Activated naive CD8-positive, alpha-beta T cell treated with anti-CD3 and anti-CD28 coated beads, Interleukin-2, amount 10 ng/mL, durations not matched to agents 7 days and 5 days (primary cell): ENCODE data around the gene STRBP. TPM values are rescaled to one million over a fixed set of nuclear protein-coding genes. Genes with fewer than 3 reads are reported as not detected.
"Not testable (repeated sequence)": the region's sequence is repeated elsewhere in the genome, so short reads cannot be mapped to it uniquely, and the experiment has no call there.

Experiments
- ATAC-seq: fragments of 150-1000 bp; cut with Tn5 transposase; one replicate; pipeline ENCODE4 v1.10.0; 2021; ENCODE audit warnings: low read depth, moderate library complexity
- POLR2A ChIA-PET: fragments of 350-600 bp; sonication (Branson Sonifier 250); formaldehyde crosslinking; loops from one replicate; lab custom pipeline; 2021; ENCODE audit warnings: antibody characterized with exemption; lab: Charles Lee
- DNase-seq: peaks from one replicate; pipeline ENCODE4 v3.0.0; 2021
- H3K27ac Mint-ChIP-seq: one replicate; pipeline ENCODE4 v1.8.0; 2022; ENCODE audit warnings: mild to moderate bottlenecking, mixed read lengths
- H3K27me3 Mint-ChIP-seq: one replicate; pipeline ENCODE4 v1.8.0; 2022; ENCODE audit warnings: mild to moderate bottlenecking, moderate library complexity, mixed read lengths
- H3K36me3 Mint-ChIP-seq: one replicate; pipeline ENCODE4 v1.8.0; 2021; ENCODE audit warnings: mild to moderate bottlenecking, mixed read lengths
- H3K4me1 Mint-ChIP-seq: one replicate; pipeline ENCODE4 v1.8.0; 2021; ENCODE audit warnings: mixed read lengths
- H3K4me3 Mint-ChIP-seq: one replicate; pipeline ENCODE4 v1.8.0; 2022; ENCODE audit warnings: mild to moderate bottlenecking, moderate library complexity, mixed read lengths
- H3K9me3 Mint-ChIP-seq: one replicate; pipeline ENCODE4 v1.8.0; 2021; ENCODE audit warnings: mixed read lengths
- total RNA-seq, 2 experiments: library from RNA; stranded (reverse); gene quantifications; one replicate each; pipeline ENCODE4 v1.2.3, GENCODE V29; 2021

STRBP gene
- total RNA-seq, 2 experiments from 2014 or later, result 30.3 to 31.0 TPM

DNA sequence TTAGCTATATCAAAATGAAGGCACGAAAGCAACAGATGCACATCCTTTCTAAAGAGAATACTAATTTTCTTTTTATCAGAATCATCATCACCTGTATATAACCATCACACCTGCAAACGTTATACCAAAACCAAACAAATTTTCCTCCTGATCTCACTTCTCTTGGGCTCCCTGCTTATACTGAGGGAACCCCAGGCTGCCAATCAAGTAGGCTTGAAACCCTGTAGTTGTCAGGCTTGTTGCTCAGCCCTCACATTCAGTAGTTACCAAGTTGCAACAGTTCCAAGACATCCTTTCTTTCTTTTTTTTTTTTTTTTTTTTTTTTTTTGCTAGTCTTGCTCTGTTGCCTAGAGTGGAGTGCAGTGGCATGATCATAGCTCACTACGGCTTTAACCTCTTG lies 12.7 kb downstream of the STRBP start:
- no peaks in the 10 kb centered on the region for H3K27me3 Mint-ChIP-seq
- ATAC-seq, result no peak
- no peak overlapping the region for H3K27ac Mint-ChIP-seq
- DNase-seq, result no peak
- H3K36me3 Mint-ChIP-seq, result peaks cover 9% of the 10 kb centered on the region
- POLR2A ChIA-PET, result no interaction called here
- no peak overlapping the region for H3K4me3 Mint-ChIP-seq
- peaks cover 8% of the 10 kb centered on the region for H3K4me1 Mint-ChIP-seq
- H3K9me3 Mint-ChIP-seq, result no peaks in the 10 kb centered on the region

DNA sequence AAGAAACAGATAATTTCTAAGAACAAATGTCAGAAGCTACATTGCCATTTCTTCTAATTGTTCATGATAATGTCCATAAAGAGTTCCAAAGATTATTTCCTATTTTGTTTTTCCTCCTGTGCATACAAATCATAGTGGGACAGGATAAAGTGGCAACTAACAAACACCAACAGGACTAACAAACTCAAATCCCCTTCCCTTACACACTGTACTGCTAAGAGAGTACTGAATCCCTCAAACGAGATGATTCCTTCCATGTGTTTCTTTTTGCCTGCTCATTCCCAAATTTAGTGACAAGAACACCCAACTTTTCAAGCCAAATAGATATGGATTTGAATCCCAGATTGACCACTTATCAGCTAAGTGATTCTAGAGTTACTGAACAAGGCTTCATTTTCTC lies 15.2 kb downstream of the STRBP start:
- Mint-ChIP-seq H3K27me3 (no peaks in the 10 kb centered on the region), H3K36me3 (peaks cover 9% of the 10 kb centered on the region), H3K9me3 (no peaks in the 10 kb centered on the region), H3K27ac (no peak overlapping the region), H3K4me1 (peaks cover 6% of the 10 kb centered on the region), H3K4me3 (no peak overlapping the region)
- POLR2A ChIA-PET, result no interaction called here
- ATAC-seq (no peak), DNase-seq (no peak)

DNA sequence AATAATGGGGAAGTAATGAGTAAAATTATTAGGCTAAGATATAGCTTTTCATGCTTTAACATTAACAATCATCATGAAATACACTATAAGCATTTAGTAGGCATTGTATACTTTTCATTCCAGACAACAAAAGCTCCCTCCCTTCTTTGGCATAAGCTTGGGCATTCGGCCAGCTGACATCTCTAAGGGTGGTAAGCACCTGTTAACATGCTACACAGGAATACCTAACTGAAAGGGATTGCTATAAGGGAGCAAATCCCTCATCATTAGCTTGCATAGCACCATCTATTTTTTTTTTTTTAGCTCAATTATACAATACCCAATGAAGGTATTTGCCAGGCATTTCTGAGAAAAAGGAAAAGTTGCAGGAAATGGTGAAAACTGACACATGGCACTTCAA lies 16.6 kb downstream of the STRBP start:
- H3K36me3 Mint-ChIP-seq, result peaks cover 5% of the 10 kb centered on the region
- DNase-seq (no peak), ATAC-seq (no peak)
- POLR2A ChIA-PET, result no interaction called here
- no peaks in the 10 kb centered on the region for H3K9me3 Mint-ChIP-seq
- H3K27ac Mint-ChIP-seq, result no peak overlapping the region
- H3K4me1 Mint-ChIP-seq, result peaks cover 6% of the 10 kb centered on the region
- no peaks in the 10 kb centered on the region for H3K27me3 Mint-ChIP-seq
- H3K4me3 Mint-ChIP-seq, result no peak overlapping the region

DNA sequence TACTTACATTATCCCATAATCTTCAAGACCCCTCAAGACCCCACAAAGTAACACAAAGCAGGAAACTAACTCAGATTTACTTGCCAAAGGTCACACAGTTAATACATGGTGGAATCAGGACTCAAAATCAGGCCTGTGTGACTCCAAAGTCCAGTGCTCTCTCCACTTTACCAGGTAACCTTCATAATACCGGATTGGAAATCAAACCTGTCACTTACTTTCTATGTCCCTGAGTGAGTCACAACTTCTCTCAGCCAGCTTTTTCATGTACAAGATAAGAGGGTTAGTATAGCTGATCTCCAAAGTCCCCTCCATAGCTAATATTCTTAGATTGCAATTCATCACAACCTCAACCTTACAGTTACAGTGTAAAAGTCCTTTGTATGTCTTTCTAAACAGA lies 17.1 kb downstream of the STRBP start:
- Mint-ChIP-seq H3K27me3 (no peaks in the 10 kb centered on the region), H3K27ac (no peak overlapping the region), H3K4me1 (peaks cover 6% of the 10 kb centered on the region), H3K36me3 (peaks cover 5% of the 10 kb centered on the region), H3K9me3 (no peaks in the 10 kb centered on the region), H3K4me3 (no peak overlapping the region)
- POLR2A ChIA-PET, result no interaction called here
- no peak for ATAC-seq
- DNase-seq, result no peak

DNA sequence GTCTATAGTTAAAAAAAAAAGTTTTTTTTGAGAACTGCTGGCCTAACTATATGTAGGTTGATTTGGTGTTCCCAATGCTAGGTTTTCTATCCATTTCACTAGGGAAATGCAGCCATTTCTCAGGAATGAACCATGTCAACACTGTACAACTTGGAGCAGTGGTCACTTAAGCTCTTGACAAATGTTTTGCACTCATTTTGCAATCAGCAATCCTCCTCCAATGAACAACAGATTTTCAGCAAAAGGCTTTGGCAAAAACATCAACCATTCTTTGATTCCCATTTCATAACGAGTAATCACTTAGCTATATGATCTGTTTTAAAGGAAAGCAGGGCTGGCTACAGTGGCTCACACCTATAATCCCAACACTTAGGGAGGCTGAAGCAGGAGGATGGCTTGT lies 17.9 kb downstream of the STRBP start:
- Mint-ChIP-seq H3K4me1 (peaks cover 9% of the 10 kb centered on the region), H3K36me3 (peaks cover 5% of the 10 kb centered on the region), H3K27me3 (no peaks in the 10 kb centered on the region), H3K4me3 (no peak overlapping the region), H3K27ac (no peak overlapping the region), H3K9me3 (no peaks in the 10 kb centered on the region)
- POLR2A ChIA-PET, result no interaction called here
- DNase-seq (no peak), ATAC-seq (no peak)

DNA sequence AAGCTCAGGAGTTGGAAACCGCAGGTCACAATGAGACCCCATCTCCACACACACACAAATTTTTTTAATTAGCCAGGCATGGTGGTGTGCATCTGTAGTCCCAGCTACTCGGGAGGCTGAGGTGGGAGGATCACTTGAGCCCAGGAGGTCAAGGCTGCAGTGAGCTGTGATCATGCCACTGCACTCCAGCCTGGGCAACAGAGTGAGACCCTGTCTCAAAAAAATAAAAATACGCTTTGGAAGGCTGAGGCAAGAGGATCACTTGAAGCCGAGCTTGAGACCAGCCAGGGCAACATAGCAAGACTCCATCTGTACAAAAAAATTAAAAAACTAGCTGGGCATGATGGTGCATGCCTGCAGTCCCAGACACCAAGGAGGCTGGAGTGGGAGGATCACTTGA lies 19.2 kb downstream of the STRBP start:
- H3K4me1 Mint-ChIP-seq, H3K9me3 Mint-ChIP-seq, ATAC-seq, H3K4me3 Mint-ChIP-seq, DNase-seq, H3K27ac Mint-ChIP-seq, H3K27me3 Mint-ChIP-seq, H3K36me3 Mint-ChIP-seq, POLR2A ChIA-PET: not testable (repeated sequence)

DNA sequence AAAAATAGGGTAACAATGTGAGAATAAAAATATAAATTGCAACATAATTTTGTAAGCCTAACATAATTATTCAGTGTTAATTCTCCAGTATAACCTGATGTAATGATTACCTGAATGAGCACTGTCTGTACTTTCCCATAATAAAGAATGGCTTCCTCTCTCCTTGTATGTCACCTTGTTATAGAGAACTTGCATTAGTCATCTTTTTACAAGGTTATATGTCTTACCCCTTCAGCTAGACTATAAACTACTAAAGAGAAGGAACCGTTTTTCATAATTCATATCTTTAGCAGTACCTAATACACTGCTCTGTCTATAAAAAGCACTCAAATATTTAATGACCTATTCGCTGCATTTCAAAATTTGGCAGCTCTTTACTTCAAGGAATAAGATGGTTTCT lies 19.8 kb downstream of the STRBP start:
- no peaks in the 10 kb centered on the region for H3K27me3 Mint-ChIP-seq
- H3K4me1 Mint-ChIP-seq, result peaks cover 7% of the 10 kb centered on the region
- no peak overlapping the region for H3K4me3 Mint-ChIP-seq
- POLR2A ChIA-PET, result no interaction called here
- no peaks in the 10 kb centered on the region for H3K9me3 Mint-ChIP-seq
- DNase-seq (no peak), ATAC-seq (no peak)
- peaks cover 3% of the 10 kb centered on the region for H3K36me3 Mint-ChIP-seq
- no peak overlapping the region for H3K27ac Mint-ChIP-seq

DNA sequence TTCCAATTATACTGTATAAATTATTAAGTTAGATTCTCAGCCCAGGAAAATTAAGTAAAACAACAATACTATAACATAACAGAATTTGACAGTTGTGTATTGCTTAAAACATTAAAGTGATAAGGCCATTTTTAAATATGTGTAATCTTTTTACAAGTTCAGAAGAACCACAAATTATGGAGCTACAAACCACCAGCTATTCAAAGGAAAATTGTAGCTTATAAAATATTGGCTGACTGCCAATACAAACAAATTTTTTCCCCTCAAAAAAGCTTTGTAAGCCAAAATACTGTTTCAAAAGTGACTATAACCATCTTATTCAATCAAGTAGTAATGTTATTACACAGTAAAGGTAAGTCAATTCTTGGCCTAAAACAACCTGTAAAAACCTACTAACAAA lies 21.9 kb downstream of the STRBP start:
- no peak for DNase-seq
- Mint-ChIP-seq H3K9me3 (no peaks in the 10 kb centered on the region), H3K27ac (no peak overlapping the region), H3K4me3 (no peak overlapping the region), H3K36me3 (peaks cover 11% of the 10 kb centered on the region), H3K27me3 (no peaks in the 10 kb centered on the region), H3K4me1 (peaks cover 5% of the 10 kb centered on the region)
- POLR2A ChIA-PET, result no interaction called here
- no peak for ATAC-seq

DNA sequence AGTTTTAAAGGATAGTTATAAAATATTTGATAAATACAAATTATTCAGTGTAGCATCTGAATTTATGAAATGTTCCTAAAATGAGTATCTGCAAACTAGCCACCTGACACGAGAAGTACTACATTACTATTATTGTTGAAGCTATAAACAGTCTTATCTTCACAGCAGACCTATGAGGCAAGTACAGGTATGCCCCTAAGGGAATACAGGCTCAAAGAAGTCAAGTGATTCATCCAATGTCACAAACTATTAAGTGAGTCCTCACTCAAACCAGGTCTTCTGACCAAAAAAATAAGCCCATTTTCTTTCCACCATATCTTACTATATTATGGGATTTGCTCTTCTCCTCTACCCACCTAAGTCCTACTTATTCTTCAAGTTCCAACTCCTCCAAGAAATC lies 28.7 kb downstream of the STRBP start:
- POLR2A ChIA-PET, result no interaction called here
- Mint-ChIP-seq H3K27ac (no peak overlapping the region), H3K9me3 (no peaks in the 10 kb centered on the region), H3K27me3 (no peaks in the 10 kb centered on the region), H3K36me3 (peaks cover 21% of the 10 kb centered on the region), H3K4me1 (peaks cover 5% of the 10 kb centered on the region), H3K4me3 (no peak overlapping the region)
- no peak for ATAC-seq
- no peak for DNase-seq

DNA sequence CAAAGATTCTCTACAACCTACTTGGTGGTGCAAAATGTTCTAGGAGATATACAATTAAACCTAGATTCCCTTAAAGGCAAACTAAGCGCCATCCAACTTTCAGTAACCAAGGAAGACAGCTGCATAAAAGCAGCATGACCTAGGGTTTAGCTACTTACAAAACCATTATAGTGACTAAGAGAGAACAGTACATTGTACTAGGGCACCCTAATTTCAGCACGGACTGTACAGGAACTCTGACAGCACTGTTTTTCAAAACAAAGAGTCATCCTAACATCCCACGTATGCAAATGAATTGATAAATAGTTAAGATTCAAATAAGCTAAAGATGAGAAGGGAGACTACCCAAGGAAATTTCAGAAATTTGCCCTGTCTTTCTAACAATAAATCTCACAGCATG lies 30.0 kb downstream of the STRBP start:
- POLR2A ChIA-PET, result no interaction called here

DNA sequence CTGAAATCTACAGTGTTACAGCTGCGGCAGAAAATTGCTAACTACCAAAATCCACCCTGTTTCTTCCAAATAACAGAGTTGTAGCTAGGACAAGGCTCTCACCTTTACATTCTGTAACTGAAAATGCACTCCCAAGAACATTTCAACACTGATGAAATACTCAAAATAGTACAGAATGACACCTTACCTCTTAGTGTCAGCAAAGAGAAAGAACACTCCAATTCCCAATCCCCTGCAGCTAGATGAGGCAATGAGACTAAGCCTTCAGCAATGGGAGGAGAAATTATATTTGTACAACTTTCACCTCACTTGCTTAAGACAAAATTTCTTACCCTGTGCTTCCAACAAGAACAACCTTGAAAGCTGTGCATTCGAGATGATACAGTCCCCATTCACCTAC lies 31.2 kb downstream of the STRBP start:
- POLR2A ChIA-PET, result interaction anchor here (0.5 kb wide), 1 partner anchor 115 kb away, joined by 3 read pairs; no protein-coding TSS in a partner anchor
- DNase-seq, result no peak
- Mint-ChIP-seq H3K27me3 (no peaks in the 10 kb centered on the region), H3K36me3 (peaks cover 16% of the 10 kb centered on the region), H3K4me1 (peaks cover 5% of the 10 kb centered on the region), H3K4me3 (no peak overlapping the region), H3K9me3 (no peaks in the 10 kb centered on the region), H3K27ac (no peak overlapping the region)
- ATAC-seq, result no peak

More for the DNA sequence above, 30.0 kb downstream of the STRBP start:
- no peak overlapping the region for H3K27ac Mint-ChIP-seq
- no peak overlapping the region for H3K4me3 Mint-ChIP-seq
- H3K27me3 Mint-ChIP-seq, result no peaks in the 10 kb centered on the region
- peaks cover 18% of the 10 kb centered on the region for H3K36me3 Mint-ChIP-seq
- no peaks in the 10 kb centered on the region for H3K9me3 Mint-ChIP-seq
- H3K4me1 Mint-ChIP-seq, result peaks cover 5% of the 10 kb centered on the region
- DNase-seq (no peak), ATAC-seq (no peak)

DNA sequence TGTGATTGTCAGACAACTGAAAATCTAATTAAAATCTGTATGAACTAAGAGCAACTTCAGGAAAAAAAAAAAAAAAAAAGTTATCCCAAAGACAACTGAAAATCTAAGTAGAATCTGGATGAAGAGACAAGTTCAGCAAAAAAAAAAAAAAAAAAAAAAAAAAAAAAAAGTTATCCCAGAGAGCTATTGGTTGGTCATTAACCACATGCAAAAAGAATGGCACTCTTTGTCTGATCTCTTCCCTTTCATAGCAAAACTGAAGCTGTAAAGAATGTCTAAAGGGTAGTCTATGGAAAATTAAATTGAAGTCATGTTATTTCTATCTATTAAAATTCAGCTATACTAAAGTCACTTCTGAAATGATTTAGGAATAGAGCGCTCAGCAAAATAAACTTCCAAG lies 32.9 kb downstream of the STRBP start:
- POLR2A ChIA-PET, result interaction anchor here (0.7 kb wide), 1 partner anchor 25 kb away, joined by 5 read pairs; no protein-coding TSS in a partner anchor
- no peak overlapping the region for H3K4me3 Mint-ChIP-seq
- H3K27ac Mint-ChIP-seq, result no peak overlapping the region

DNA sequence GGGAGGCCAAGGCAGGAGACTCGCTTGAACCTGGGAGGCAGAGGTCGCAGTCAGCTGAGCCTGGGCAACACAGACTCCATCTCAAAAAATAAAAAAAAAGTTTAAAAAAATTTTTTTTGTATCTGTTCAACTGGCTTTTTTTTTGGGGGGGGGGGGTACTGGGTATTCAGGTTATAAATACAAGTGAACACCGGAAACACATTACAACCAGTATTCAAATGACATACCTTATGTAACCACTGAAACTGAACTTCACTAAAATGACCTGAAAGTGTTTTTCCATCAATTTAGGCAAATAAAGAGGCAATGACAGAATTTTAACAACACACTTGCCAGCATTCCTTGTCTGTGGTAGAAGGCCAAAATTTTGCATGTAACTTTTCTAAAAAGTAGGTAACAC lies 33.5 kb downstream of the STRBP start:
- DNase-seq (no peak), ATAC-seq (no peak)
- Mint-ChIP-seq H3K9me3 (no peaks in the 10 kb centered on the region), H3K27ac (no peak overlapping the region), H3K4me3 (no peak overlapping the region), H3K36me3 (peaks cover 9% of the 10 kb centered on the region), H3K27me3 (no peaks in the 10 kb centered on the region), H3K4me1 (peaks cover 3% of the 10 kb centered on the region)
- POLR2A ChIA-PET, result no interaction called here

More for the DNA sequence above, 32.9 kb downstream of the STRBP start:
- Mint-ChIP-seq H3K36me3 (peaks cover 9% of the 10 kb centered on the region), H3K9me3 (no peaks in the 10 kb centered on the region), H3K4me1 (peaks cover 3% of the 10 kb centered on the region), H3K27me3 (no peaks in the 10 kb centered on the region)
- no peak for DNase-seq
- no peak for ATAC-seq

DNA sequence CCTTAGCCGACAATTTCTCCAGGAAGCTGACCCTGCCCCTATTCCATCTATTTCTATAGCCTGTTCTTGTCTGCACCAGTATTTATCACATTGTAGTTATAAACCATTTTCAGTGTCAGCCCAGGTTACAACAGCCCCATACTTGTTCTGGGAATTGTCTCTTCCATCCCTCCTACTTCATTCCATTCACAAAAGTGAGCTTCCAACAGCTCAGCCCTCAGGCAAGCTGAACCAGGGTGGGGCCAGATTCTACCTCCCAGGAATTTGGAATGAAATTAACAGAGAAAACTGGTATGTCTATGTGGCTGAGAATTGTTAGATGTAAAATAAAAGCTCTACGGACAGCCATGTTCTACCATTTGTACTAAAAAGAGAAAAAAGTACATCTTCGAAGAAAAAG lies 36.1 kb downstream of the STRBP start:
- Mint-ChIP-seq H3K9me3 (no peaks in the 10 kb centered on the region), H3K27me3 (no peaks in the 10 kb centered on the region), H3K4me1 (peaks cover 3% of the 10 kb centered on the region), H3K36me3 (peaks cover 8% of the 10 kb centered on the region), H3K4me3 (no peak overlapping the region), H3K27ac (no peak overlapping the region)
- DNase-seq (no peak), ATAC-seq (no peak)
- POLR2A ChIA-PET, result no interaction called here

DNA sequence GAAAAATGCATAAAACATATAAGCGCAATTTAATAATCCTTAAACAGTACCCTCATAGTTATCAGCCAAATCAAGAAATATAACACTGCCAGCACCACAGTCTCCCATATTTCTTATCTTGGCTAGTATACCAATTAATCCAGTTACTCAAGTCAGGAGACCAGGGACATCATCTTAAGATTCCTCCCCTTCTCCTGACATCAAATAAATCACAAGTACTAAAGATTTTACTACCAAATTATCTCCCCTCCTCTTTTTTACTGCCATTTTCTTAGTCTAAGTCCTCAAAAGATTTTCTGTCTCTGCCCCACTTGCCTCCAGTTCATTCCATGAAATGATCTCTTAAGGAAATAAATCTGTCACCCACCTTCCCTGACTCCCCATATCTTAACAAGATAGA lies 37.0 kb downstream of the STRBP start:
- DNase-seq (no peak), ATAC-seq (no peak)
- no peaks in the 10 kb centered on the region for H3K9me3 Mint-ChIP-seq
- no peak overlapping the region for H3K4me3 Mint-ChIP-seq
- H3K36me3 Mint-ChIP-seq, result peaks cover 5% of the 10 kb centered on the region
- H3K27ac Mint-ChIP-seq, result no peak overlapping the region
- POLR2A ChIA-PET, result no interaction called here
- peaks cover 5% of the 10 kb centered on the region for H3K4me1 Mint-ChIP-seq
- no peaks in the 10 kb centered on the region for H3K27me3 Mint-ChIP-seq
